NCI-H2227 treated with DMSO at 0.1 percent for 48 hours (cell line): ENCODE results near the gene NLRP12.
"Not testable (repeated sequence)": the region's sequence is repeated elsewhere in the genome, so short reads cannot be mapped to it uniquely, and the experiment has no call there.

Experiments used
- DNase-seq: peaks from one replicate; lab custom pipeline; 2025; lab: John Stamatoyannopoulos, UW

NLRP12 gene

GRCh38 chr19:53840241-53840640 lies 16.1 kb upstream of the NLRP12 start:
- DNase-seq, result not testable (repeated sequence)

GRCh38 chr19:53838446-53838845 lies 14.3 kb upstream of the NLRP12 start:
- not testable (repeated sequence) for DNase-seq

GRCh38 chr19:53832861-53833260 lies 8.7 kb upstream of the NLRP12 start:
- not testable (repeated sequence) for DNase-seq

GRCh38 chr19:53828531-53828930 lies 4.4 kb upstream of the NLRP12 start:
- DNase-seq, result no peak

GRCh38 chr19:53826876-53827275 lies 2.8 kb upstream of the NLRP12 start:
- DNase-seq, result no peak

- DNase-seq, result no peak
These were observed 564 bp downstream of the NLRP12 start for GRCh38 chr19:53823380-53824120.

- DNase-seq, result no peak
These were observed 4.3 kb downstream of the NLRP12 start for GRCh38 chr19:53819861-53820260.

- DNase-seq, result peak; percentile 30
These were observed 5.4 kb downstream of the NLRP12 start for GRCh38 chr19:53818756-53819155.

GRCh38 chr19:53813996-53814395 lies 10.1 kb downstream of the NLRP12 start:
- no peak for DNase-seq

GRCh38 chr19:53812335-53812734 lies 11.8 kb downstream of the NLRP12 start:
- no peak for DNase-seq

- no peak for DNase-seq
These were observed 13.2 kb downstream of the NLRP12 start for GRCh38 chr19:53810891-53811290.

GRCh38 chr19:53810187-53810546 lies 13.9 kb downstream of the NLRP12 start:
- no peak for DNase-seq

- no peak for DNase-seq
These were observed 14.5 kb downstream of the NLRP12 start for GRCh38 chr19:53809518-53810186.

- peak; percentile 37 for DNase-seq
These were observed 15.4 kb downstream of the NLRP12 start for GRCh38 chr19:53808710-53809125.

GRCh38 chr19:53801257-53801656 lies 22.9 kb downstream of the NLRP12 start:
- DNase-seq, result no peak

- DNase-seq, result no peak
These were observed 29.1 kb downstream of the NLRP12 start for GRCh38 chr19:53795019-53795418.

GRCh38 chr19:53792721-53793433 lies 31.2 kb downstream of the NLRP12 start:
- peak; percentile 97 for DNase-seq

- no peak for DNase-seq
These were observed 34.1 kb downstream of the NLRP12 start for GRCh38 chr19:53789708-53790678.

- DNase-seq, result no peak
These were observed 36.8 kb downstream of the NLRP12 start for GRCh38 chr19:53787266-53787665.

- DNase-seq, result no peak
These were observed 37.4 kb downstream of the NLRP12 start for GRCh38 chr19:53786744-53787143.

- no peak for DNase-seq
These were observed 38.8 kb downstream of the NLRP12 start for GRCh38 chr19:53785196-53785889.
